CD14-positive monocyte (primary cell): ENCODE data around the gene NPAT. TPM values are rescaled to one million over a fixed set of nuclear protein-coding genes. Genes with fewer than 3 reads are reported as not detected.

Experiments
- DNase-seq, 3 donors: peaks; one replicate each; pipeline ENCODE4 v3.0.0-alpha.2; 2011 to 2022
- H2AFZ ChIP-seq: 2 replicates; pipeline ENCODE4 v1.6.0; 2012; ENCODE audit warnings: mild to moderate bottlenecking, low read depth, low read length, inconsistent platforms; ENCODE audit not compliant: insufficient read depth, poor library complexity, severe bottlenecking
- H3K27ac ChIP-seq, 2 donors: 1 replicate in 1 of 2; 2 replicates in 1 of 2; pipeline ENCODE4 v1.5.1; 2012 to 2013; ENCODE audit warnings: low read length in 2 of 2, control low read depth in 1 of 2, inconsistent platforms in 1 of 2, low read depth in 1 of 2, mild to moderate bottlenecking in 1 of 2
- H3K27me3 ChIP-seq, 2 donors: one replicate each; pipeline versions ENCODE4 v1.6.0 to v1.6.1; 2011 to 2013; ENCODE audit warnings: low read length in 2 of 2; ENCODE audit not compliant: control insufficient read depth in 2 of 2, insufficient read depth in 2 of 2
- H3K36me3 ChIP-seq, 2 donors: replicated peaks in 1 of 2; 1 replicate in 1 of 2; 2 replicates in 1 of 2; pipeline versions ENCODE4 v1.5.1 to v1.6.1; 2012 to 2013; ENCODE audit warnings: low read length in 2 of 2, control low read depth in 1 of 2, inconsistent platforms in 1 of 2, mild to moderate bottlenecking in 1 of 2; ENCODE audit not compliant: insufficient read depth in 2 of 2, control insufficient read depth in 1 of 2
- H3K4me1 ChIP-seq, 2 donors: 1 replicate in 1 of 2; 2 replicates in 1 of 2; pipeline versions ENCODE4 v1.5.1 to v1.6.1; 2012 to 2013; ENCODE audit warnings: low read length in 2 of 2, control low read depth in 1 of 2, inconsistent platforms in 1 of 2, mild to moderate bottlenecking in 1 of 2, moderate library complexity in 1 of 2; ENCODE audit not compliant: insufficient read depth in 2 of 2, control insufficient read depth in 1 of 2
- H3K4me2 ChIP-seq: replicated peaks from 2 replicates; pipeline ENCODE3; 2012; ENCODE audit warnings: low read length, moderate library complexity, mild to moderate bottlenecking; ENCODE audit not compliant: poor library complexity, severe bottlenecking; ENCODE audit errors: extremely low read depth
- H3K4me3 ChIP-seq, 3 experiments: fragments of 200-600 bp in 1 of 3; sonication (generic) in 1 of 3; replicated peaks in 1 of 3; 1 replicate in 2 of 3; 2 replicates in 1 of 3; pipeline ENCODE4 v1.5.1; 2011 to 2013; ENCODE audit warnings: low read length in 3 of 3, mild to moderate bottlenecking in 3 of 3, control low read depth in 2 of 3, low read depth in 2 of 3, inconsistent platforms in 1 of 3, moderate library complexity in 1 of 3
- H3K79me2 ChIP-seq: 2 replicates; pipeline ENCODE4 v1.6.0; 2012; ENCODE audit warnings: mild to moderate bottlenecking, control low read depth, inconsistent platforms, low read length, moderate library complexity; ENCODE audit not compliant: insufficient read depth
- H3K9ac ChIP-seq: 2 replicates; pipeline ENCODE4 v1.6.0; 2017; ENCODE audit warnings: low read length, mild to moderate bottlenecking; ENCODE audit not compliant: insufficient read depth, poor library complexity, severe bottlenecking
- H3K9me3 ChIP-seq, 2 donors: replicated peaks in 1 of 2; 1 replicate in 1 of 2; 2 replicates in 1 of 2; pipeline versions ENCODE4 v1.5.1 to v1.6.1; 2012 to 2013; ENCODE audit warnings: low read length in 2 of 2, control low read depth in 1 of 2; ENCODE audit not compliant: control insufficient read depth in 1 of 2, insufficient read depth in 1 of 2
- H4K20me1 ChIP-seq: 2 replicates; pipeline ENCODE4 v1.6.0; 2012; ENCODE audit warnings: mild to moderate bottlenecking, low read length, control low read depth, moderate library complexity; ENCODE audit not compliant: insufficient read depth
- H3K27ac Mint-ChIP-seq, 7 donors: one replicate each; pipeline ENCODE4 v1.8.0; 2020; ENCODE audit warnings: mild to moderate bottlenecking in 7 of 7, mixed read lengths in 7 of 7, moderate library complexity in 6 of 7, inconsistent platforms in 2 of 7
- H3K27me3 Mint-ChIP-seq, 3 donors: one replicate each; pipeline ENCODE4 v1.8.0; 2021 to 2022; ENCODE audit warnings: low read depth in 3 of 3, mild to moderate bottlenecking in 3 of 3, mixed read lengths in 3 of 3, moderate library complexity in 3 of 3, inconsistent platforms in 1 of 3
- H3K36me3 Mint-ChIP-seq, 2 donors: one replicate each; pipeline ENCODE4 v1.8.0; 2020; ENCODE audit warnings: mixed read lengths in 2 of 2, inconsistent platforms in 1 of 2, mild to moderate bottlenecking in 1 of 2
- H3K4me1 Mint-ChIP-seq: one replicate; pipeline ENCODE4 v1.8.0; 2020; ENCODE audit warnings: mild to moderate bottlenecking, mixed read lengths
- H3K4me3 Mint-ChIP-seq, 2 donors: one replicate each; pipeline ENCODE4 v1.8.0; 2020; ENCODE audit warnings: mild to moderate bottlenecking in 2 of 2, mixed read lengths in 2 of 2, moderate library complexity in 1 of 2
- H3K9me3 Mint-ChIP-seq, 7 donors: one replicate each; pipeline ENCODE4 v1.8.0; 2020 to 2022; ENCODE audit warnings: mixed read lengths in 7 of 7, mild to moderate bottlenecking in 6 of 7, moderate library complexity in 6 of 7, inconsistent platforms in 2 of 7
- CTCF ChIP-seq: fragments of 200-600 bp; IDR thresholded peaks from one replicate; pipeline ENCODE4 v1.8.0; 2022; ENCODE audit warnings: antibody characterized with exemption, mild to moderate bottlenecking
- WGBS: methylation state at CpG from one replicate; pipeline ENCODE4 v1.1.5; 2013; ENCODE audit warnings: missing lambda C conversion rate; ENCODE audit not compliant: insufficient coverage; 5-methylcytosine and 5-hydroxymethylcytosine counted together
- intact Hi-C, 2 donors: fragments of 100-400 bp; cut with micrococcal nuclease; formaldehyde crosslinking; loops; one replicate each; pipeline versions ENCODE4 v1.15.0 to v1.15.1; 2023
- polyA plus RNA-seq, 3 donors: library from polyadenylated mRNA; depleted of rRNA in 1 of 3; unstranded in 2 of 3; stranded (reverse) in 1 of 3; fragments of 300-500 nt in 2 of 3; fragments of >200 nt in 1 of 3; fragmentation: Illumina TruSeq in 2 of 3; gene quantifications; 1 replicate in 2 of 3; 2 replicates in 1 of 3; pipeline ENCODE4 v1.2.3, GENCODE V29; 2012 to 2021

Gene NPAT
- polyA plus RNA-seq, 3 donors = 3.7 to 5.0 (median 4.1) TPM

GRCh38 chr11:108160970-108161566 is 61.4 kb downstream of the NPAT start:
- H3K4me3 Mint-ChIP-seq = no peak overlapping the region
- Histone ChIP-seq H3K9me3 (no peaks in the 10 kb centered on the region), H3K36me3 (peaks cover 66 to 94% of the 10 kb centered on the region in 2 donors), H2AFZ (peak overlapping the region; percentile 10), H3K79me2 (no peaks in the 10 kb centered on the region), H3K4me3 (no peak overlapping the region), H4K20me1 (no peaks in the 10 kb centered on the region), H3K9ac (no peak overlapping the region), H3K4me1 (no peaks in the 10 kb centered on the region), H3K27ac (peak overlapping the region in 1 of 2 donors; percentile 44), H3K4me2 (no peak overlapping the region), H3K27me3 (no peaks in the 10 kb centered on the region)
- peaks cover 50 to 52% of the 10 kb centered on the region in 2 donors for H3K36me3 Mint-ChIP-seq
- H3K27ac Mint-ChIP-seq = peak overlapping the region in 4 of 7 donors; percentile 9 to 61 (median 46)
- intact Hi-C loops = no loop called here
- H3K9me3 Mint-ChIP-seq = no peaks in the 10 kb centered on the region
- peaks cover 0 to 2% (median 0%) of the 10 kb centered on the region in 3 donors for H3K27me3 Mint-ChIP-seq
- no peak for TF ChIP-seq CTCF
- no peaks in the 10 kb centered on the region for H3K4me1 Mint-ChIP-seq
- no CpG with 5 or more reads among the region's 5 CpGs for WGBS
- peak; percentile 3 to 16 (median 5) for DNase-seq

GRCh38 chr11:108154591-108154990 is 67.8 kb downstream of the NPAT start:
- peaks cover 62 to 100% of the 10 kb centered on the region in 2 donors for H3K36me3 ChIP-seq
- no peak overlapping the region for H3K4me2 ChIP-seq
- H4K20me1 ChIP-seq = no peaks in the 10 kb centered on the region
- no peak for DNase-seq
- Mint-ChIP-seq H3K4me1 (no peaks in the 10 kb centered on the region), H3K9me3 (no peaks in the 10 kb centered on the region), H3K27me3 (no peaks in the 10 kb centered on the region), H3K27ac (no peak overlapping the region), H3K36me3 (peaks cover 64 to 67% of the 10 kb centered on the region in 2 donors), H3K4me3 (no peak overlapping the region)
- no peak overlapping the region for H3K9ac ChIP-seq
- no peak for TF ChIP-seq CTCF
- H3K9me3 ChIP-seq = no peaks in the 10 kb centered on the region
- H3K4me3 ChIP-seq = no peak overlapping the region
- no peak overlapping the region for H3K27ac ChIP-seq
- H3K4me1 ChIP-seq = no peaks in the 10 kb centered on the region
- H2AFZ ChIP-seq = no peak overlapping the region
- WGBS = no CpG with 5 or more reads among the region's 2 CpGs
- no peaks in the 10 kb centered on the region for H3K79me2 ChIP-seq
- intact Hi-C loops = no loop called here
- H3K27me3 ChIP-seq = no peaks in the 10 kb centered on the region
